Loucy (cell line): ENCODE results near the gene ZMYM3.

ENCODE experiments used
- CTCF ChIP-seq: fragments of 200-600 bp; sonication (generic); conservative IDR thresholded peaks from 2 replicates; pipeline ENCODE4 v1.5.1; 2014; ENCODE audit warnings: mild to moderate bottlenecking, antibody characterized with exemption, low read length
- EZH2phosphoT487 ChIP-seq: fragments of 200-600 bp; IDR thresholded peaks from 2 replicates; pipeline ENCODE4 v1.6.1; 2018; ENCODE audit warnings: antibody characterized with exemption, mild to moderate bottlenecking, moderate library complexity, borderline replicate concordance

- TF ChIP-seq CTCF (no peak), EZH2phosphoT487 (no peak)
Observed at GRCh38 chrX:71292669-71293365, 38.9 kb upstream of the ZMYM3 start.
